Measurements from ENCODE around the gene SOX2. TPM values are rescaled to one million over a fixed set of nuclear protein-coding genes. Genes with fewer than 3 reads are reported as not detected.

SOX2 gene
- polyA plus RNA-seq, 3 donors, result not detected

DNA sequence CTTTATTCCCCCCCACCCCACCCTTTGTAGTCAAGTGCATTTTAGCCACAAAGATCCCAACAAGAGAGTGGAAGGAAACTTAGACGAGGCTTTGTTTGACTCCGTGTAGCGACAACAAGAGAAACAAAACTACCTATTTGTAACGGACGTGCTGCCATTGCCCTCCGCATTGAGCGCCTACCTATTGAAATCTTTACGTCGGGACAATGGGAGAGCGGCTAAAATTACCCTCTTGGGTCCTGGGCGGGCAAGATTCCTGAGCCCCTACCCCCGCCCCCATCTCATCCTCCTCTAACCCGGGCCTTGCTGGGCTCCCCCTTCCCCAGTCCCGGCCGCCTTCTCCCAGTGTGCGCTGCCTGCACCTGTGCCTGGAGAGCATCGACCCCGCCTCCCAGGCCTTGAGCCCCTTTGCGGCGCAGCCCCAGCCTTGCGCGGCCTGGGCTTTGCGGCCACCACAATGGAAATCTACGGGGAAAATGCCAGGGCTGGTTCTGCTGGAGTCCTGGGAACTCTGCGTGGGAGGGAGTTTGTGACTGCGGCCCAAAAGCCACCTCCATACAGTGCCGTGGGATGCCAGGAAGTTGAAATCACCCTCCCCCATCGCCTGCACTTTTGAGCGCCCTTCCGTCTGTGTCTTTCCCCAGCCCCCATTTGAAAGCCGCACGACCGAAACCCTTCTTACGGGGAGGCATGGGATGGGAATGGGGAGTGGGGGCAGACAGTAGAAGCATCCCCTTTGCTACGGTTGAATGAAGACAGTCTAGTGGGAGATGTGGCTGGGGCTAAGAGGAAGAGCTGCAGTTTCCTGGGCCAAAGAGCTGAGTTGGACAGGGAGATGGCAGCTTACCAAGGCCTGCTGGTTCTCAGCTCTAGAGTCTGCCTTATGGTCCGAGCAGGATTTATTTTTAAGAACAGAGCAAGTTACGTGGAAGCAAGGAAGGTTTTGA is 1.1 kb upstream of the SOX2 start:
- Histone ChIP-seq H3K27me3 (ENCODE audit: control insufficient read depth in 2 of 2, insufficient read depth in 2 of 2, low read length in 2 of 2) (peaks cover 87 to 98% of the 10 kb centered on the region in 2 donors), H3K27ac (ENCODE audit: low read depth in 1 of 2, low read length in 2 of 2) (no peak overlapping the region), H3K4me2 (replicated peaks; ENCODE audit: extremely low read depth, low read length, poor library complexity, severe bottlenecking) (no peak overlapping the region), H2AFZ (ENCODE audit: insufficient read depth, low read depth, low read length, poor library complexity, severe bottlenecking) (no peak overlapping the region), H3K4me1 (ENCODE audit: control insufficient read depth in 1 of 2, insufficient read depth in 2 of 2, low read length in 2 of 2) (peaks cover 12 to 19% of the 10 kb centered on the region in 2 donors), H3K4me3 (replicated peaks in 1 of 3; ENCODE audit: low read depth in 2 of 3, low read length in 3 of 3) (no peak overlapping the region), H3K9ac (ENCODE audit: insufficient read depth, low read length, poor library complexity, severe bottlenecking) (no peak overlapping the region), H3K79me2 (ENCODE audit: insufficient read depth, low read length) (no peaks in the 10 kb centered on the region), H4K20me1 (ENCODE audit: insufficient read depth, low read length) (no peaks in the 10 kb centered on the region), H3K36me3 (replicated peaks in 1 of 2; ENCODE audit: control insufficient read depth in 1 of 2, insufficient read depth in 2 of 2, low read length in 2 of 2) (no peaks in the 10 kb centered on the region), H3K9me3 (replicated peaks in 1 of 2; ENCODE audit: control insufficient read depth in 1 of 2, insufficient read depth in 1 of 2, low read length in 2 of 2) (peaks cover 5 to 24% of the 10 kb centered on the region in 2 donors)
- WGBS (ENCODE audit: insufficient coverage), result 12% methylated on average over 27 of the region's 37 CpGs
- Mint-ChIP-seq H3K27ac (no peak overlapping the region), H3K4me1 (peaks cover 10% of the 10 kb centered on the region), H3K9me3 (peaks cover 0 to 19% (median 12%) of the 10 kb centered on the region in 7 donors), H3K27me3 (ENCODE audit: low read depth in 3 of 3) (peaks cover 59 to 76% (median 76%) of the 10 kb centered on the region in 3 donors), H3K36me3 (peaks cover 0 to 4% of the 10 kb centered on the region in 2 donors), H3K4me3 (no peak overlapping the region)
- DNase-seq, result no peak
- intact Hi-C loops (cut with micrococcal nuclease), result loop anchor here in 1 of 2 donors (5.0 kb wide), 1 partner anchor 972 kb away; no protein-coding TSS in a partner anchor
- TF ChIP-seq, protein P1, sequence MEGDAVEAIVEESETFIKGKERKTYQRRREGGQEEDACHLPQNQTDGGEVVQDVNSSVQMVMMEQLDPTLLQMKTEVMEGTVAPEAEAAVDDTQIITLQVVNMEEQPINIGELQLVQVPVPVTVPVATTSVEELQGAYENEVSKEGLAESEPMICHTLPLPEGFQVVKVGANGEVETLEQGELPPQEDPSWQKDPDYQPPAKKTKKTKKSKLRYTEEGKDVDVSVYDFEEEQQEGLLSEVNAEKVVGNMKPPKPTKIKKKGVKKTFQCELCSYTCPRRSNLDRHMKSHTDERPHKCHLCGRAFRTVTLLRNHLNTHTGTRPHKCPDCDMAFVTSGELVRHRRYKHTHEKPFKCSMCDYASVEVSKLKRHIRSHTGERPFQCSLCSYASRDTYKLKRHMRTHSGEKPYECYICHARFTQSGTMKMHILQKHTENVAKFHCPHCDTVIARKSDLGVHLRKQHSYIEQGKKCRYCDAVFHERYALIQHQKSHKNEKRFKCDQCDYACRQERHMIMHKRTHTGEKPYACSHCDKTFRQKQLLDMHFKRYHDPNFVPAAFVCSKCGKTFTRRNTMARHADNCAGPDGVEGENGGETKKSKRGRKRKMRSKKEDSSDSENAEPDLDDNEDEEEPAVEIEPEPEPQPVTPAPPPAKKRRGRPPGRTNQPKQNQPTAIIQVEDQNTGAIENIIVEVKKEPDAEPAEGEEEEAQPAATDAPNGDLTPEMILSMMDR (IDR thresholded peaks at IDR 0.05), result no peak

DNA sequence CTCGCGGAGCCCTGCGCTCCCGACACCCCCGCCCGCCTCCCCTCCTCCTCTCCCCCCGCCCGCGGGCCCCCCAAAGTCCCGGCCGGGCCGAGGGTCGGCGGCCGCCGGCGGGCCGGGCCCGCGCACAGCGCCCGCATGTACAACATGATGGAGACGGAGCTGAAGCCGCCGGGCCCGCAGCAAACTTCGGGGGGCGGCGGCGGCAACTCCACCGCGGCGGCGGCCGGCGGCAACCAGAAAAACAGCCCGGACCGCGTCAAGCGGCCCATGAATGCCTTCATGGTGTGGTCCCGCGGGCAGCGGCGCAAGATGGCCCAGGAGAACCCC is 464 bp downstream of the SOX2 start:
- Histone ChIP-seq H3K4me1 (ENCODE audit: control insufficient read depth in 1 of 2, insufficient read depth in 2 of 2, low read length in 2 of 2) (peaks cover 12 to 19% of the 10 kb centered on the region in 2 donors), H3K4me3 (replicated peaks in 1 of 3; ENCODE audit: low read depth in 2 of 3, low read length in 3 of 3) (no peak overlapping the region), H3K9ac (ENCODE audit: insufficient read depth, low read length, poor library complexity, severe bottlenecking) (no peak overlapping the region), H2AFZ (ENCODE audit: insufficient read depth, low read depth, low read length, poor library complexity, severe bottlenecking) (no peak overlapping the region), H3K36me3 (replicated peaks in 1 of 2; ENCODE audit: control insufficient read depth in 1 of 2, insufficient read depth in 2 of 2, low read length in 2 of 2) (no peaks in the 10 kb centered on the region), H4K20me1 (ENCODE audit: insufficient read depth, low read length) (no peaks in the 10 kb centered on the region), H3K79me2 (ENCODE audit: insufficient read depth, low read length) (no peaks in the 10 kb centered on the region), H3K27ac (ENCODE audit: low read depth in 1 of 2, low read length in 2 of 2) (no peak overlapping the region), H3K9me3 (replicated peaks in 1 of 2; ENCODE audit: control insufficient read depth in 1 of 2, insufficient read depth in 1 of 2, low read length in 2 of 2) (peaks cover 5 to 26% of the 10 kb centered on the region in 2 donors), H3K4me2 (replicated peaks; ENCODE audit: extremely low read depth, low read length, poor library complexity, severe bottlenecking) (peak overlapping the region; percentile 61), H3K27me3 (ENCODE audit: control insufficient read depth in 2 of 2, insufficient read depth in 2 of 2, low read length in 2 of 2) (peaks cover 89 to 98% of the 10 kb centered on the region in 2 donors)
- H3K4me1 Mint-ChIP-seq, result peaks cover 10% of the 10 kb centered on the region
- H3K36me3 Mint-ChIP-seq, result peaks cover 0 to 3% of the 10 kb centered on the region in 2 donors
- intact Hi-C loops (cut with micrococcal nuclease), result loop anchor here in 1 of 2 donors (5.0 kb wide), 1 partner anchor 970 kb away; no protein-coding TSS in a partner anchor
- no peak overlapping the region for H3K27ac Mint-ChIP-seq
- no peak for DNase-seq
- peaks cover 65 to 79% (median 78%) of the 10 kb centered on the region in 3 donors for H3K27me3 Mint-ChIP-seq (ENCODE audit: low read depth in 3 of 3)
- peak overlapping the region in 1 of 2 donors; percentile 83 for H3K4me3 Mint-ChIP-seq
- TF ChIP-seq, protein P1 (IDR thresholded peaks at IDR 0.05), result no peak
- 1% methylated on average over 32 of the region's 44 CpGs for WGBS (ENCODE audit: insufficient coverage)
- H3K9me3 Mint-ChIP-seq, result peaks cover 0 to 20% (median 14%) of the 10 kb centered on the region in 7 donors
